Gastroesophageal sphincter (tissue), 3 donors: ENCODE data around the gene TIMM23.

ENCODE experiments used
- CTCF ChIP-seq, 4 experiments: fragments of 200-600 bp in 2 of 4; fragments of 450-650 bp in 2 of 4; sonication (generic) in 1 of 4; IDR thresholded peaks; one replicate each; pipeline ENCODE4 v1.5.1; 2017 to 2019; ENCODE audit warnings: antibody characterized with exemption in 4 of 4, mild to moderate bottlenecking in 2 of 4, moderate library complexity in 2 of 4
- POLR2A ChIP-seq, 2 donors: fragments of 450-650 bp; IDR thresholded peaks; one replicate each; pipeline ENCODE4 v1.6.1; 2017; ENCODE audit warnings: antibody characterized with exemption in 2 of 2, mild to moderate bottlenecking in 2 of 2, moderate library complexity in 1 of 2

- no peak for TF ChIP-seq CTCF (IDR thresholded peaks at IDR 0.05)
- no peak for TF ChIP-seq POLR2A (IDR thresholded peaks at IDR 0.05)
Measured at GRCh38 chr10:46033602-46034011, 61.3 kb downstream of the TIMM23 start.
